C4-2B (cell line): ENCODE results near the gene TNNI3K.

Experiments
- CTCF ChIP-seq: fragments of 450-650 bp; conservative IDR thresholded peaks from 2 replicates; pipeline ENCODE4 v1.5.1; 2017; ENCODE audit warnings: mild to moderate bottlenecking
- ZFX ChIP-seq: fragments of 450-650 bp; IDR thresholded peaks from 2 replicates; pipeline ENCODE4 v1.6.1; 2017

GRCh38 chr1:74570797-74571492, 335.8 kb downstream of the TNNI3K start:
- TF ChIP-seq CTCF (no peak), ZFX (no peak)
